ENCODE results near the gene TPD52L2. TPM values are rescaled to one million over a fixed set of nuclear protein-coding genes. Genes with fewer than 3 reads are reported as not detected.

Gene TPD52L2
- 10 to 100 TPM; 42.0 to 53.1 (median 45.5) TPM for total RNA-seq
- polyA plus RNA-seq = 10 to 100 TPM; 72.8 to 75.6 (median 73.3) TPM
- long read RNA-seq, donor 1, full-length matches to known transcripts = 11 of 33 reads
- long read RNA-seq, donor 1, partial matches to known transcripts = 22 of 33 reads
- long read RNA-seq, donor 1, other reads (novel, unspliced or antisense) = 0 of 33 reads
- long read RNA-seq, donor 2, full-length matches to known transcripts = 25 of 25 reads
- long read RNA-seq, donor 2, partial matches to known transcripts = 0 of 25 reads
- long read RNA-seq, donor 2, other reads (novel, unspliced or antisense) = 0 of 25 reads
- long read RNA-seq, donor 3, full-length matches to known transcripts = 11 of 11 reads
- long read RNA-seq, donor 3, partial matches to known transcripts = 0 of 11 reads
- long read RNA-seq, donor 3, other reads (novel, unspliced or antisense) = 0 of 11 reads
- long read RNA-seq, donor 4, partial matches to known transcripts = 0 of 3 reads
- long read RNA-seq, donor 4, other reads (novel, unspliced or antisense) = 0 of 3 reads
- long read RNA-seq, donor 5, full-length matches to known transcripts = 26 of 34 reads
- long read RNA-seq, donor 5, partial matches to known transcripts = 8 of 34 reads
- long read RNA-seq, donor 5, other reads (novel, unspliced or antisense) = 0 of 34 reads
- long read RNA-seq, donor 6, full-length matches to known transcripts = 32 of 76 reads
- long read RNA-seq, donor 6, partial matches to known transcripts = 44 of 76 reads
- long read RNA-seq, donor 6, other reads (novel, unspliced or antisense) = 0 of 76 reads
- long read RNA-seq, donor 7, full-length matches to known transcripts = 25 of 57 reads
- long read RNA-seq, donor 7, partial matches to known transcripts = 32 of 57 reads
- long read RNA-seq, donor 7, other reads (novel, unspliced or antisense) = 0 of 57 reads
- long read RNA-seq, donor 8, full-length matches to known transcripts = 23 of 32 reads
- long read RNA-seq, donor 8, partial matches to known transcripts = 9 of 32 reads
- long read RNA-seq, donor 8, other reads (novel, unspliced or antisense) = 0 of 32 reads
- long read RNA-seq, donor 9, transcript TPD52L2-202 (7 exons, 2,297 nt) = major isoform, 8 of 48 reads
- long read RNA-seq, donor 9, transcript TPD52L2-203 (6 exons, 2,237 nt) = minor isoform, 6 of 48 reads
- long read RNA-seq, donor 9, partial matches to known transcripts = 33 of 48 reads
- long read RNA-seq, donor 9, other reads (novel, unspliced or antisense) = 0 of 48 reads
- long read RNA-seq, donor 10, full-length matches to known transcripts = 7 of 15 reads
- long read RNA-seq, donor 10, partial matches to known transcripts = 8 of 15 reads
- long read RNA-seq, donor 10, other reads (novel, unspliced or antisense) = 0 of 15 reads

- Histone ChIP-seq H3K27me3 (no peaks in the 10 kb centered on the region), H3K27ac (peak within 1 kb of the TSS; percentile 87 to 99 (median 95)), H3K4me1 (peaks cover 21 to 65% (median 39%) of the 10 kb centered on the region in 4 donors), H3K4me3 (peak within 1 kb of the TSS; percentile 83 to 93 (median 90)), H3K9me3 (no peaks in the 10 kb centered on the region), H3K36me3 (peaks cover 14 to 48% (median 38%) of the 10 kb centered on the region in 4 donors)
- peak; percentile 87 to 99 (median 96) for TF ChIP-seq POLR2AphosphoS5 (IDR thresholded peaks at IDR 0.05)
- TF ChIP-seq CTCF (IDR thresholded peaks at IDR 0.05) = peak in 1 of 7 experiments; percentile 22
- no peak for TF ChIP-seq EP300 (IDR thresholded peaks at IDR 0.05)
- peak in 2 of 4 donors; percentile 81 to 90 for TF ChIP-seq POLR2A (IDR thresholded peaks at IDR 0.05)
- WGBS, 5 donors = 0 to 1% (median 0%) methylated on average over 29 to 68 of the region's 68 CpGs
- DNase-seq = peak; percentile 99
- intact Hi-C loops (cut with DNase I; ENCODE audit: low total_unique reads) = no loop called here
These were observed at the start of gene TPD52L2 for GRCh38 chr20:63864978-63865640. Gene TPD52L2 (plus strand): TSS chr20:63865270. CDS start chr20:63865366, 96 bp downstream.

GRCh38 chr20:63815615-63816253 lies 49.3 kb upstream of the TPD52L2 start:
- Histone ChIP-seq H3K4me3 (no peak overlapping the region), H3K36me3 (no peaks in the 10 kb centered on the region), H3K9me3 (no peaks in the 10 kb centered on the region), H3K27me3 (no peaks in the 10 kb centered on the region), H3K27ac (no peak overlapping the region), H3K4me1 (peaks cover 0 to 12% (median 6%) of the 10 kb centered on the region in 4 donors)
- no peak for DNase-seq
- TF ChIP-seq POLR2AphosphoS5 (IDR thresholded peaks at IDR 0.05) (no peak), CTCF (IDR thresholded peaks at IDR 0.05) (no peak), EP300 (IDR thresholded peaks at IDR 0.05) (no peak), POLR2A (IDR thresholded peaks at IDR 0.05) (no peak)
- WGBS, 5 donors = 83 to 95% (median 92%) methylated on average over 14 of the region's 14 CpGs
- intact Hi-C loops (cut with DNase I; ENCODE audit: low total_unique reads) = no loop called here

GRCh38 chr20:63819224-63819921 lies 45.7 kb upstream of the TPD52L2 start:
- Histone ChIP-seq H3K4me3 (peak overlapping the region in 2 of 4 donors; percentile 3 to 7), H3K4me1 (peaks cover 0 to 17% (median 10%) of the 10 kb centered on the region in 4 donors), H3K9me3 (no peaks in the 10 kb centered on the region), H3K36me3 (no peaks in the 10 kb centered on the region), H3K27ac (no peak overlapping the region), H3K27me3 (no peaks in the 10 kb centered on the region)
- 48 to 53% (median 52%) methylated on average over 24 of the region's 24 CpGs for WGBS, 5 donors
- DNase-seq = no peak
- intact Hi-C loops (cut with DNase I; ENCODE audit: low total_unique reads) = no loop called here
- TF ChIP-seq POLR2A (IDR thresholded peaks at IDR 0.05) (no peak), POLR2AphosphoS5 (IDR thresholded peaks at IDR 0.05) (no peak), CTCF (IDR thresholded peaks at IDR 0.05) (peak in 2 of 7 experiments; percentile 7 to 33), EP300 (IDR thresholded peaks at IDR 0.05) (no peak)

Measured in stomach (tissue), 19 donors.